Astrocyte of the spinal cord (primary cell): ENCODE results near the gene MAPK8IP3.

Experiments
- DNase-seq: peaks from one replicate; pipeline ENCODE4 v3.0.0; 2011; ENCODE audit warnings: low read depth, low spot score
- H3K4me3 ChIP-seq: 2 replicates; pipeline ENCODE4 v1.5.1; 2011; ENCODE audit warnings: low read depth, mild to moderate bottlenecking, low read length, moderate library complexity
- in situ Hi-C: cut with HindIII; loops from 2 replicates; pipeline ENCODE4 v1.10.0; 2017; ENCODE audit warnings: low sequenced_read_pairs
- TF ChIP-seq, protein P1 (sequence below): IDR thresholded peaks from 2 replicates; pipeline ENCODE4 v1.5.1; 2012; ENCODE audit warnings: low read depth, mild to moderate bottlenecking, low read length, inconsistent platforms

Gene MAPK8IP3

DNA sequence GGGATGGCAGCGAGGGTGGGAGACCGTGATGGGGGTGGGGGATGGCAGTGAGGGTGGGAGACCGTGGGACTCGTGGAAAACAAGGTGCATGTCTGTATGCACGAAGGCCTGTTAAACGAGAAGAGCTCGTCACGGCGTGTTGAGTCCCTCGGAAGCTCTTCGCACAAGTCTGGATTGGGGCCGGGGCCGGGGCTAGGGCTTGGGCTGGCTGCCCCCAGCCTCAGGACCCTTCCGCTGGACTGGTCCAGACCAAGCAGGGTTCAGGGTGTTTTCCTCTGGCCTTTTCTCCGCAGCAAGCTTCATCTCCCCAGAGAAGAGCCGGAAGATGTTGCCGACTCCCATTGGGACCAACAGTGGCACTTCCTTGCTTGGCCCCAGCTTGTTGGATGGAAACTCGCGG lies 35.6 kb upstream of the MAPK8IP3 start:
- H3K4me3 ChIP-seq, result no peak overlapping the region
- no peak for DNase-seq
- TF ChIP-seq, protein P1, sequence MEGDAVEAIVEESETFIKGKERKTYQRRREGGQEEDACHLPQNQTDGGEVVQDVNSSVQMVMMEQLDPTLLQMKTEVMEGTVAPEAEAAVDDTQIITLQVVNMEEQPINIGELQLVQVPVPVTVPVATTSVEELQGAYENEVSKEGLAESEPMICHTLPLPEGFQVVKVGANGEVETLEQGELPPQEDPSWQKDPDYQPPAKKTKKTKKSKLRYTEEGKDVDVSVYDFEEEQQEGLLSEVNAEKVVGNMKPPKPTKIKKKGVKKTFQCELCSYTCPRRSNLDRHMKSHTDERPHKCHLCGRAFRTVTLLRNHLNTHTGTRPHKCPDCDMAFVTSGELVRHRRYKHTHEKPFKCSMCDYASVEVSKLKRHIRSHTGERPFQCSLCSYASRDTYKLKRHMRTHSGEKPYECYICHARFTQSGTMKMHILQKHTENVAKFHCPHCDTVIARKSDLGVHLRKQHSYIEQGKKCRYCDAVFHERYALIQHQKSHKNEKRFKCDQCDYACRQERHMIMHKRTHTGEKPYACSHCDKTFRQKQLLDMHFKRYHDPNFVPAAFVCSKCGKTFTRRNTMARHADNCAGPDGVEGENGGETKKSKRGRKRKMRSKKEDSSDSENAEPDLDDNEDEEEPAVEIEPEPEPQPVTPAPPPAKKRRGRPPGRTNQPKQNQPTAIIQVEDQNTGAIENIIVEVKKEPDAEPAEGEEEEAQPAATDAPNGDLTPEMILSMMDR, result no peak
- in situ Hi-C loops, result no loop called here

GRCh38 chr16:1670866-1671265 lies 35.1 kb upstream of the MAPK8IP3 start:
- in situ Hi-C loops, result no loop called here
- TF ChIP-seq, protein P1, result no peak
- no peak overlapping the region for H3K4me3 ChIP-seq
- no peak for DNase-seq

GRCh38 chr16:1673424-1674151 lies 32.4 kb upstream of the MAPK8IP3 start:
- in situ Hi-C loops, result no loop called here
- no peak for DNase-seq
- TF ChIP-seq, protein P1, result no peak
- H3K4me3 ChIP-seq, result no peak overlapping the region

- no peak overlapping the region for H3K4me3 ChIP-seq
- DNase-seq, result no peak
- TF ChIP-seq, protein P1, result no peak
- in situ Hi-C loops, result no loop called here
Observed at GRCh38 chr16:1674306-1674705, 31.7 kb upstream of the MAPK8IP3 start.

GRCh38 chr16:1674751-1675664 lies 31.0 kb upstream of the MAPK8IP3 start:
- DNase-seq, result peak; percentile 55
- TF ChIP-seq, protein P1, result no peak
- no peak overlapping the region for H3K4me3 ChIP-seq
- in situ Hi-C loops, result no loop called here

- TF ChIP-seq, protein P1, result no peak
- H3K4me3 ChIP-seq, result no peak overlapping the region
- DNase-seq, result no peak
- in situ Hi-C loops, result no loop called here
Observed at GRCh38 chr16:1676661-1677060, 29.3 kb upstream of the MAPK8IP3 start.
